Keratinocyte (primary cell): ENCODE results near the gene TXLNG. TPM values are rescaled to one million over a fixed set of nuclear protein-coding genes. Genes with fewer than 3 reads are reported as not detected.

Source experiments
- DNase-seq: peaks from one replicate; pipeline ENCODE4 v3.0.0-alpha.2; 2011; ENCODE audit warnings: low read depth, missing footprints, low spot score
- FAIRE-seq: peaks from 2 replicates; lab custom pipeline; 2011; peaks lifted over from hg19 to GRCh38; lab: Jason Lieb, UNC
- H2AFZ ChIP-seq: 2 replicates; pipeline ENCODE4 v1.6.0; 2012; ENCODE audit warnings: low read length, control low read depth, inconsistent platforms; ENCODE audit not compliant: control insufficient read depth
- H3K27ac ChIP-seq: 2 replicates; pipeline ENCODE4 v1.5.1; 2011; ENCODE audit warnings: low read length; ENCODE audit not compliant: control insufficient read depth, insufficient read depth
- H3K27me3 ChIP-seq: 3 replicates; pipeline ENCODE4 v1.6.0; 2011; ENCODE audit warnings: low read length; ENCODE audit not compliant: control insufficient read depth, insufficient read depth; ENCODE audit errors: extremely low read depth
- H3K36me3 ChIP-seq, 2 experiments: 2 replicates in 1 of 2; 3 replicates in 1 of 2; pipeline ENCODE4 v1.5.1; 2011; ENCODE audit warnings: low read length in 2 of 2, mild to moderate bottlenecking in 1 of 2; ENCODE audit not compliant: control insufficient read depth in 2 of 2, insufficient read depth in 2 of 2; ENCODE audit errors: extremely low read depth in 1 of 2
- H3K4me1 ChIP-seq: 3 replicates; pipeline ENCODE4 v1.5.1; 2011; ENCODE audit warnings: low read length; ENCODE audit not compliant: control insufficient read depth, insufficient read depth; ENCODE audit errors: extremely low read depth
- H3K4me2 ChIP-seq: 3 replicates; pipeline ENCODE4 v1.6.0; 2011; ENCODE audit warnings: low read depth, low read length; ENCODE audit not compliant: control insufficient read depth, insufficient read depth; ENCODE audit errors: extremely low read depth
- H3K4me3 ChIP-seq, 3 experiments: fragments of 200-600 bp in 1 of 3; sonication (generic) in 1 of 3; 2 replicates in 2 of 3; 3 replicates in 1 of 3; pipeline ENCODE4 v1.5.1; 2011 to 2016; ENCODE audit warnings: low read length in 3 of 3, mild to moderate bottlenecking in 3 of 3, control low read depth in 2 of 3, inconsistent platforms in 1 of 3, low read depth in 1 of 3, mixed read lengths in 1 of 3, mixed run types in 1 of 3, moderate library complexity in 1 of 3; ENCODE audit not compliant: control insufficient read depth in 2 of 3, insufficient read depth in 2 of 3; ENCODE audit errors: extremely low read depth in 1 of 3
- H3K79me2 ChIP-seq: 2 replicates; pipeline ENCODE4 v1.6.0; 2012; ENCODE audit warnings: low read length; ENCODE audit not compliant: control insufficient read depth, insufficient read depth
- H3K9ac ChIP-seq: 3 replicates; pipeline ENCODE4 v1.6.0; 2011; ENCODE audit warnings: low read length; ENCODE audit not compliant: control insufficient read depth, insufficient read depth; ENCODE audit errors: extremely low read depth
- H3K9me1 ChIP-seq: 3 replicates; pipeline ENCODE4 v1.6.0; 2011; ENCODE audit warnings: low read length; ENCODE audit not compliant: control insufficient read depth, insufficient read depth; ENCODE audit errors: extremely low read depth
- H3K9me3 ChIP-seq: 2 replicates; pipeline ENCODE4 v1.5.1; 2012; ENCODE audit warnings: low read depth, low read length; ENCODE audit not compliant: control insufficient read depth
- H4K20me1 ChIP-seq: 3 replicates; pipeline ENCODE4 v1.6.0; 2011; ENCODE audit warnings: low read length; ENCODE audit not compliant: control insufficient read depth, insufficient read depth; ENCODE audit errors: extremely low read depth
- EZH2 ChIP-seq: IDR thresholded peaks from one replicate; pipeline ENCODE4 v1.6.1; 2012; ENCODE audit warnings: inconsistent platforms, mild to moderate bottlenecking, low read length, moderate library complexity
- dilution Hi-C: fragments of 300-500 bp; cut with MboI; formaldehyde crosslinking; loops from one replicate; pipeline ENCODE4 v1.7.0; 2020; ENCODE audit warnings: low sequenced_read_pairs; ENCODE audit not compliant: extremely low pct_ligation_motif_present
- polyA plus RNA-seq, 5 experiments: library from polyadenylated mRNA; depleted of rRNA in 3 of 5; stranded (reverse) in 3 of 5; stranded (forward) in 1 of 5; unstranded in 1 of 5; fragments of >200 nt; gene quantifications; 1 replicate in 1 of 5; 2 replicates in 3 of 5; 3 replicates in 1 of 5; pipeline versions ENCODE4 v1.2.1 to v1.2.3, GENCODE V29; 2011 to 2012; ENCODE audit warnings: missing spikeins in 2 of 5, low read depth in 1 of 5, low replicate concordance in 1 of 5
- TF ChIP-seq, protein P1 (sequence below), 3 experiments: IDR thresholded peaks in 1 of 3; conservative IDR thresholded peaks in 1 of 3; optimal IDR thresholded peaks in 1 of 3; 2 replicates in 2 of 3; 3 replicates in 1 of 3; pipeline versions ENCODE3 to v1.5.1; 2011; ENCODE audit warnings: low read length in 3 of 3, mild to moderate bottlenecking in 3 of 3, moderate library complexity in 2 of 3, control low read depth in 1 of 3, inconsistent platforms in 1 of 3; ENCODE audit not compliant: insufficient read depth in 2 of 3; ENCODE audit errors: extremely low read depth in 1 of 3

The TXLNG gene
- polyA plus RNA-seq, 1 donor (not counting 4 experiments of a cell fraction or from before 2014, with no cell fraction given) = 38.5 TPM

DNA sequence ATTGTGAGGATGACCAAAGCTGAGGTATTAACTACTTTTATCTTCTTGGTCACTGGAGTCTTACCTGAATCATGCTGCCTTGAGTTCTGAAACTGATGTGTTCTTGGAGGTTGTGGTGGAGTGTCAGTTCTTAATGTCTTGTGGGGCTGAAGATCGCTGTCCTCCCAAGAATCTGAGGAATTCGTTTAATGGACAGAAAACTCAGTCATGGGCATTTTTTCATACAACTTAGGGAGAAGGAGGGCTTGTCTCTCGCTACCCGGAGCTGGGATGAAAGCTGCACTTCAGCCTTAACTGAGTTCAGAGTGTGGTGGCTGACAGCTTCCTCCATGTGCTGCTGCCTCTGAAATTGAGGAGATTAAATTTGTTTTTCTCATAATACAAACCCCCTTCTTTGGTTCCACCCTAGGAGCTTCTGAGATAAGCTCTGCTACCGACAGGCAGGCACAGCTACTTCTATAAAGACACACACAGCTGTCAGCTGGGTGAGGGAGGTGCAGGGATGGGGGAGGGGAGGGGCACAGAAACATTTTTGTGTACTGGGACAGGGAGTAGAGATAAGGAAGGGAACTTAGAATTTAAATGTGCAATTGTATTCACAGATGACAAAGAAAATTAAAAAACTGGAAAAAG is 53.1 kb downstream of the TXLNG start:
- no peak overlapping the region for H2AFZ ChIP-seq
- dilution Hi-C loops = loop anchor here (25.0 kb wide), 1 partner anchor 223 kb away; no protein-coding TSS in a partner anchor
- H3K36me3 ChIP-seq = peaks cover 15 to 39% of the 10 kb centered on the region in 2 experiments
- TF ChIP-seq, protein P1, sequence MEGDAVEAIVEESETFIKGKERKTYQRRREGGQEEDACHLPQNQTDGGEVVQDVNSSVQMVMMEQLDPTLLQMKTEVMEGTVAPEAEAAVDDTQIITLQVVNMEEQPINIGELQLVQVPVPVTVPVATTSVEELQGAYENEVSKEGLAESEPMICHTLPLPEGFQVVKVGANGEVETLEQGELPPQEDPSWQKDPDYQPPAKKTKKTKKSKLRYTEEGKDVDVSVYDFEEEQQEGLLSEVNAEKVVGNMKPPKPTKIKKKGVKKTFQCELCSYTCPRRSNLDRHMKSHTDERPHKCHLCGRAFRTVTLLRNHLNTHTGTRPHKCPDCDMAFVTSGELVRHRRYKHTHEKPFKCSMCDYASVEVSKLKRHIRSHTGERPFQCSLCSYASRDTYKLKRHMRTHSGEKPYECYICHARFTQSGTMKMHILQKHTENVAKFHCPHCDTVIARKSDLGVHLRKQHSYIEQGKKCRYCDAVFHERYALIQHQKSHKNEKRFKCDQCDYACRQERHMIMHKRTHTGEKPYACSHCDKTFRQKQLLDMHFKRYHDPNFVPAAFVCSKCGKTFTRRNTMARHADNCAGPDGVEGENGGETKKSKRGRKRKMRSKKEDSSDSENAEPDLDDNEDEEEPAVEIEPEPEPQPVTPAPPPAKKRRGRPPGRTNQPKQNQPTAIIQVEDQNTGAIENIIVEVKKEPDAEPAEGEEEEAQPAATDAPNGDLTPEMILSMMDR (optimal IDR thresholded peaks at IDR 0.05 in 1 of 3, IDR thresholded peaks at IDR 0.05 in 1 of 3, conservative IDR thresholded peaks at IDR 0.05 in 1 of 3; ENCODE audit: extremely low read depth in 1 of 3, insufficient read depth in 2 of 3, low read length in 3 of 3) = no peak
- TF ChIP-seq EZH2 = no peak
- no peak overlapping the region for H3K9ac ChIP-seq
- no peak overlapping the region for H3K4me3 ChIP-seq
- no peaks in the 10 kb centered on the region for H4K20me1 ChIP-seq
- no peaks in the 10 kb centered on the region for H3K79me2 ChIP-seq
- no peak overlapping the region for H3K4me2 ChIP-seq
- no peaks in the 10 kb centered on the region for H3K27me3 ChIP-seq
- H3K4me1 ChIP-seq = peaks cover 14% of the 10 kb centered on the region
- H3K9me3 ChIP-seq = no peaks in the 10 kb centered on the region
- no peak overlapping the region for H3K27ac ChIP-seq
- no peaks in the 10 kb centered on the region for H3K9me1 ChIP-seq
- DNase-seq (no peak), FAIRE-seq (no peak)

DNA sequence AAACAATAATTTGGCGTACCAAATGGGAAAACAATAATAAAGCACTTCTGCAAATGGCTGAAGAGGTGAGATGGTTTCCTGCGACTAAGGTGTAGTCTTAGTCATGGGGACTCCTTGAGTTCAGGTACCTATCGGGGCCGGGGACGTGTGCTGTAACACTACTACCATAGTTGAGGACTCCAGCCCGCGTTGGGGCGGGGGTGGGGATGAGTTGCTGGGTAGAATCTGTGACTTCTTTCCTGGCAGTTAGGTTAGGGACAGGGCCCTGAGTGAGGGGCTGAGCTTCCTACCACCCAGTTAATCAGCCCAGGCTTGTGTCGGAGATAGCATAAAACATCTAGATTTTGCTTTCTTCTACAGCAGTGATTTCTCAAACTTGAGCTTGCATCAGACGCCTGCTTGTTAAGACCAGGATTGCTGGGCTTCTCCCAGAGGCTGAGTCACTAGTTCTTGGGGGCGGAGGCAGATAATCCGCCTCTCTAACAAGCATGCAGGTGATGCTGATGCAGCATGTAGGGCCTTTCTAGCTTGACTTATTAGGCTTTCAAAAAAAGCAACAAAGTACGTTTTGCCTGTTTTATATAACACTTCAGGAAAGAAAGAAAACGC is 53.7 kb downstream of the TXLNG start:
- H3K79me2 ChIP-seq = no peaks in the 10 kb centered on the region
- peak overlapping the region; percentile 33 for H3K27ac ChIP-seq
- no peaks in the 10 kb centered on the region for H4K20me1 ChIP-seq
- H2AFZ ChIP-seq = no peak overlapping the region
- no peaks in the 10 kb centered on the region for H3K9me1 ChIP-seq
- H3K9ac ChIP-seq = peak overlapping the region; percentile 15
- H3K4me1 ChIP-seq = peaks cover 14% of the 10 kb centered on the region
- no peak for TF ChIP-seq EZH2
- TF ChIP-seq, protein P1 (optimal IDR thresholded peaks at IDR 0.05 in 1 of 3, IDR thresholded peaks at IDR 0.05 in 1 of 3, conservative IDR thresholded peaks at IDR 0.05 in 1 of 3; ENCODE audit: extremely low read depth in 1 of 3, insufficient read depth in 2 of 3, low read length in 3 of 3) = no peak
- no peak overlapping the region for H3K4me3 ChIP-seq
- H3K9me3 ChIP-seq = no peaks in the 10 kb centered on the region
- peak overlapping the region; percentile 3 for H3K4me2 ChIP-seq
- no peaks in the 10 kb centered on the region for H3K27me3 ChIP-seq
- FAIRE-seq = peak; percentile 79
- H3K36me3 ChIP-seq = peaks cover 12 to 42% of the 10 kb centered on the region in 2 experiments
- dilution Hi-C loops = loop anchor here (25.0 kb wide), 1 partner anchor 222 kb away; no protein-coding TSS in a partner anchor
- DNase-seq = no peak
